HL-60 (cell line): ENCODE data around the gene NCCRP1.

ENCODE experiments used
- CTCF ChIP-seq: IDR thresholded peaks from one replicate; pipeline ENCODE4 v1.5.1; 2011; ENCODE audit warnings: low read length, control low read depth, inconsistent platforms; ENCODE audit not compliant: insufficient read depth
- GABPA ChIP-seq: IDR thresholded peaks from 2 replicates; pipeline ENCODE4 v1.6.1; 2012; ENCODE audit warnings: low read depth
- SPI1 ChIP-seq: IDR thresholded peaks from 2 replicates; pipeline ENCODE4 v1.6.1; 2012; ENCODE audit warnings: low read depth, mild to moderate bottlenecking, borderline replicate concordance

GRCh38 chr19:39224910-39225309 lies 28.1 kb downstream of the NCCRP1 start:
- TF ChIP-seq GABPA (no peak), CTCF (no peak), SPI1 (no peak)
